ENCODE measurements around the gene SLC6A18.

Gene SLC6A18

GRCh38 chr5:1294206-1294834 is 69.1 kb downstream of the SLC6A18 start:
- in situ Hi-C loops (cut with HindIII; ENCODE audit: low sequenced_read_pairs): no loop called here
- H3K4me3 ChIP-seq (ENCODE audit: low read depth, low read length): no peak overlapping the region
- no peak for TF ChIP-seq CTCF (IDR thresholded peaks at IDR 0.05; ENCODE audit: low read depth, low read length)
- no peak for DNase-seq (ENCODE audit: low read depth, low spot score)

GRCh38 chr5:1294835-1295649 is 69.9 kb downstream of the SLC6A18 start, which contains the start of gene TERT:
TSS of gene TERT (minus strand) at chr5:1295068. CDS start at chr5:1294989, 79 bp downstream.
- H3K4me3 ChIP-seq (ENCODE audit: low read depth, low read length): no peak within 1 kb of the TSS
- DNase-seq (ENCODE audit: low read depth, low spot score): no peak
- in situ Hi-C loops (cut with HindIII; ENCODE audit: low sequenced_read_pairs): no loop called here
- no peak for TF ChIP-seq CTCF (IDR thresholded peaks at IDR 0.05; ENCODE audit: low read depth, low read length)

GRCh38 chr5:1295650-1296037 is 70.5 kb downstream of the SLC6A18 start:
- in situ Hi-C loops (cut with HindIII; ENCODE audit: low sequenced_read_pairs): no loop called here
- no peak overlapping the region for H3K4me3 ChIP-seq (ENCODE audit: low read depth, low read length)
- no peak for DNase-seq (ENCODE audit: low read depth, low spot score)
- no peak for TF ChIP-seq CTCF (IDR thresholded peaks at IDR 0.05; ENCODE audit: low read depth, low read length)

Measured in astrocyte of the spinal cord (primary cell).